ENCODE results near the gene PANK2. TPM values are rescaled to one million over a fixed set of nuclear protein-coding genes. Genes with fewer than 3 reads are reported as not detected.

The PANK2 gene
- total RNA-seq, 1 donor, result 54.9 TPM

DNA sequence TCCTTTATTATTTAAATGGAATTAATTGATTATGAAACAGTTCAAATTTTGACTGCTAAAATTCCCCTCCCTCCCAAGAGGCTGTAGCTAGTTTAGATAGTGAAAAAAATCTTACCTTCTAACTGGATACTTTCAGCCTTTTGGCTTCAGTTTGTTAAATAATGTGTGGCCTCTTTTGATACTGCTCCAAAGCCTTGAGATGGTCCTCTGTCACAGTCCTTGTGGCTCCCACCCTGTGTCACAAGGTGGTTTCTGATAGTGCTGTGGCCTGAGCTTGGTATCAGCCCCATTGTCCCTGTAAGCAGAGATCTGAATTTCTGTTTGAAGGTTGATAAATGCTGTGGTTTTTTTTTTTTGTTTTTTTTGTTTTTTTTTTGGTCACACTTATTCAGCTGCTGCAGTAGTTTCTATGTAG is 20.8 kb downstream of the PANK2 start:
- DNase-seq (ENCODE audit: low read depth), result no peak
- no peak overlapping the region for H3K4me3 ChIP-seq (ENCODE audit: low read depth, low read length)
- TF ChIP-seq, protein P1, sequence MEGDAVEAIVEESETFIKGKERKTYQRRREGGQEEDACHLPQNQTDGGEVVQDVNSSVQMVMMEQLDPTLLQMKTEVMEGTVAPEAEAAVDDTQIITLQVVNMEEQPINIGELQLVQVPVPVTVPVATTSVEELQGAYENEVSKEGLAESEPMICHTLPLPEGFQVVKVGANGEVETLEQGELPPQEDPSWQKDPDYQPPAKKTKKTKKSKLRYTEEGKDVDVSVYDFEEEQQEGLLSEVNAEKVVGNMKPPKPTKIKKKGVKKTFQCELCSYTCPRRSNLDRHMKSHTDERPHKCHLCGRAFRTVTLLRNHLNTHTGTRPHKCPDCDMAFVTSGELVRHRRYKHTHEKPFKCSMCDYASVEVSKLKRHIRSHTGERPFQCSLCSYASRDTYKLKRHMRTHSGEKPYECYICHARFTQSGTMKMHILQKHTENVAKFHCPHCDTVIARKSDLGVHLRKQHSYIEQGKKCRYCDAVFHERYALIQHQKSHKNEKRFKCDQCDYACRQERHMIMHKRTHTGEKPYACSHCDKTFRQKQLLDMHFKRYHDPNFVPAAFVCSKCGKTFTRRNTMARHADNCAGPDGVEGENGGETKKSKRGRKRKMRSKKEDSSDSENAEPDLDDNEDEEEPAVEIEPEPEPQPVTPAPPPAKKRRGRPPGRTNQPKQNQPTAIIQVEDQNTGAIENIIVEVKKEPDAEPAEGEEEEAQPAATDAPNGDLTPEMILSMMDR (IDR thresholded peaks at IDR 0.05; ENCODE audit: insufficient read depth, low read length), result no peak

DNA sequence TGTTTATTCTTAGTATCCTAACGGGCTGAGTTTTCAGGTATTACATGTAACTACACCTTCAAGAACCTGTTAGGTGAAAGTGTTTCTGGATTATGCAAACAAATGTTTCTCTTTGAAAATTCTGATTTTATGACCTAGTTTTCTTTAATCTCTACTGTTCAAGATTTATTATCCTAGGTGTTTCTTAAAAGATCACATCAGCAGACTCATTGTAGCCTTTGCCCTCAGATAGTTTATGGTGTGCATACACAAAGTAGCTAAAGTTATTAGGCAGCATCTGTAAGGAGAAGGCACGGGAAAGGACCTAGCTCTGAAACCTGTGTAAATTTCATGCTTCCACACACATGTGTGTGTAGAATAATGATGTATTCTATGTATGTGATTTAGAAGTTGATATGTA is 21.7 kb downstream of the PANK2 start:
- TF ChIP-seq, protein P1 (IDR thresholded peaks at IDR 0.05; ENCODE audit: insufficient read depth, low read length), result no peak
- H3K4me3 ChIP-seq (ENCODE audit: low read depth, low read length), result no peak overlapping the region
- no peak for DNase-seq (ENCODE audit: low read depth)

DNA sequence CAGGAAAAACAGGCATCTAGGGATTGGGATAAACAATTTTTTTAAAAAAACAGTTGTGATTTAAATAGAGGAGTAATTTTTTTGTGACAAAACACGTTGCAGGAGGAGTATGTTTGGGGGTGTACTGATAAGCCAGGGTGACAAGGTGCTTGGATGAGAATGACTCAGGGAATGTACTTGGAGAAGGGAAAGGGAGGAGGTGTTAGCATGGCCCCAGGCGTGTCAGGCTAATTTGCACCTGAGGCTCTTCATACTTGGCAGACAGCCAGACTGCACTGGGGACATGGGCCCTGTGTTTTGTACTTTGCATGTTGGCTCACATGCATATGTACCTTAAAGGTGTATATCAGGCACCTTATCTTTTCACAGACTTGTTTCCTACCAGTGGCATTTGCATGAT is 22.8 kb downstream of the PANK2 start:
- TF ChIP-seq, protein P1 (IDR thresholded peaks at IDR 0.05; ENCODE audit: insufficient read depth, low read length), result no peak
- no peak for DNase-seq (ENCODE audit: low read depth)
- H3K4me3 ChIP-seq (ENCODE audit: low read depth, low read length), result no peak overlapping the region

DNA sequence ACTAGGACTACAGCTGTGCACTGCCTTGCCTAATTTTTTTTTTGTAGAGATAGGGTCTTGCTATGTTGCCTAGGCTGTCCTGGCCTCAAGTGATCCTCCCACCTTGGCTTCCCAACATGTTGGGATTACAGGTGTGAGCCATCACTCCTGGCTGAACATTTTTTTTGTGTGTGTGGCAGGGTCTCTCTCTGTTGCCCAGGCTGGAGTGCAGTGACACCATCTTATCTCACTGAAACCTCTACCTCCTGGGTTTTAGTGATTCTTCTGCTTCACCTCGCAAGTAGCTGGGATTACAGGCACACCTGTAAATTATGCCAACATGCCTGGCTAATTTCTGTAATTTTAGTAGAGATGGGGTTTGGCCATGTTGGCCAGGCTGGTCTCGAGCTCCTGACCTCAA is 25.3 kb downstream of the PANK2 start:
- TF ChIP-seq, protein P1 (IDR thresholded peaks at IDR 0.05; ENCODE audit: insufficient read depth, low read length), result no peak
- no peak for DNase-seq (ENCODE audit: low read depth)
- H3K4me3 ChIP-seq (ENCODE audit: low read depth, low read length), result no peak overlapping the region

DNA sequence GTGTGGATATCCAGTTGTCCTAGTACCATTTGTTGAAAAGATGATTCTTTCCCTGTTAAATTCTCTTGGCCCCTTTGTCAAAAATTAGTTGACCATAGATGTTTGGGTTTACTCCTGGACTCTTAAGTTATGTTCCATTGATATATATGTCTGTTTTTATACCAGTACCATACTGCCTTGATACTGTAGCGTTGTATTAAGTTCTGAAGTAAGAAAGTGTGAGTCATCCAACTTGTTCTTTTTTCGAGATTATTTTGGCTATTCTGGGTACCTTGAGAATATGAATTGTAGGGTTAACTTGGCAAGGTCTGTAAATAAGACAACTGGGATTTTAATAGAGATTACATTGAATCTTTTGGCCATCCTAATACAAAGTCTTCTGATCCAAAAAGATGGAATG is 26.5 kb downstream of the PANK2 start:
- DNase-seq (ENCODE audit: low read depth), result no peak
- H3K4me3 ChIP-seq (ENCODE audit: low read depth, low read length), result no peak overlapping the region
- TF ChIP-seq, protein P1 (IDR thresholded peaks at IDR 0.05; ENCODE audit: insufficient read depth, low read length), result no peak

DNA sequence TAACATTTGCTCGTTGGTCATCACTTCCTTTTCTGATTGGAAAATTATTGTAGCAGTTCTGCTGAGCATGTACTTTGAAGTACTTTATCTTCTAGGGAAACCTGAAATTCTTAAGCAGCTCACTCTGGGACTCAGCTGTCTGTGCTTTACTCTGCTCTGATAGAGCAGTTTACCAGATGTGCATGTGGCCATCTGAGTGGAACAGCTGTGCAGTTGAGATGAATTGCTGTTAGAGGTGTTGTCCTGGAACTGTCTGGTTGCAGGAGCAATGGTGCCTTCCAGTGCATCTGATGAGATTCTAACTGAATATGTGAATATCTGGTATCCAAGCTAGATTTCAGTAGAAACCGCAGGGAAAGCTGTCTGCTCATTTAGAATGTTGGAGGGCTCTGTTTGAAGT is 27.2 kb downstream of the PANK2 start:
- no peak overlapping the region for H3K4me3 ChIP-seq (ENCODE audit: low read depth, low read length)
- no peak for DNase-seq (ENCODE audit: low read depth)
- TF ChIP-seq, protein P1 (IDR thresholded peaks at IDR 0.05; ENCODE audit: insufficient read depth, low read length), result no peak

DNA sequence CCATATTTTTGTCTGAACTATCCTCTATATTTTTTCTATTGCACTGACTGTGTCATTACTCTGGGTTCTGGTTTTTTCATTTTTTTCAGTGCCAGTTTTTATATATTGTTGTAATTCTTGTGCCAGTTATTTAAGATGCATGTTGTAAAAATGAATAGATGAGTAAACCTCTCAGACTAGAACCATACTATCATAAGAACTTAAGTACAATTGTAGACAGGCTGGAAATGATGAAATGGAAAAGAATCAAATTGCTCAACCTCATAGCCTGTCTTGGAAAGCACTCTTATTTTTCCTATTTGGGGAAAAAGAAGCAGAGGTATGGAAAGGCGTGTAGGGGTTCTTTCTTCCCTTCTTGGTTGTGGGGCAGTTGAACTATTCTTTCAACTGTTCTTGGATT is 30.2 kb downstream of the PANK2 start:
- DNase-seq (ENCODE audit: low read depth), result peak; percentile 82
- H3K4me3 ChIP-seq (ENCODE audit: low read depth, low read length), result no peak overlapping the region
- TF ChIP-seq, protein P1 (IDR thresholded peaks at IDR 0.05; ENCODE audit: insufficient read depth, low read length), result no peak

Data from fibroblast of the aortic adventitia (primary cell).